LNCAP (cell line): ENCODE data around the gene PIBF1.
A peak's percentile ranks its signal among the peaks of the same experiment; 100 is the strongest.

ENCODE experiments used
- CTCF ChIP-seq: fragments of 450-650 bp; IDR thresholded peaks from 2 replicates; pipeline ENCODE4 v1.5.1; 2017; ENCODE audit warnings: mild to moderate bottlenecking

Gene PIBF1

GRCh38 chr13:72805676-72806346 lies 23.9 kb downstream of the PIBF1 start:
- TF ChIP-seq CTCF: no peak

- 0 out of 2 replicates have a peak, but pooled peaks have one; percentile 15 for TF ChIP-seq CTCF
These were observed 27.1 kb downstream of the PIBF1 start for GRCh38 chr13:72808917-72809500.

GRCh38 chr13:72820156-72820897 lies 38.4 kb downstream of the PIBF1 start:
- no peak for TF ChIP-seq CTCF

- no peak for TF ChIP-seq CTCF
These were observed 39.0 kb downstream of the PIBF1 start for GRCh38 chr13:72820898-72821279.

- no peak for TF ChIP-seq CTCF
These were observed 41.1 kb downstream of the PIBF1 start for GRCh38 chr13:72823081-72823480.

GRCh38 chr13:72823724-72824123 lies 41.8 kb downstream of the PIBF1 start:
- no peak for TF ChIP-seq CTCF

GRCh38 chr13:72834601-72835000 lies 52.7 kb downstream of the PIBF1 start:
- no peak for TF ChIP-seq CTCF
